Measurements from ENCODE around the gene MCTP1.
"Not testable (repeated sequence)": the region's sequence is repeated elsewhere in the genome, so short reads cannot be mapped to it uniquely, and the experiment has no call there.

MCTP1 gene

DNA sequence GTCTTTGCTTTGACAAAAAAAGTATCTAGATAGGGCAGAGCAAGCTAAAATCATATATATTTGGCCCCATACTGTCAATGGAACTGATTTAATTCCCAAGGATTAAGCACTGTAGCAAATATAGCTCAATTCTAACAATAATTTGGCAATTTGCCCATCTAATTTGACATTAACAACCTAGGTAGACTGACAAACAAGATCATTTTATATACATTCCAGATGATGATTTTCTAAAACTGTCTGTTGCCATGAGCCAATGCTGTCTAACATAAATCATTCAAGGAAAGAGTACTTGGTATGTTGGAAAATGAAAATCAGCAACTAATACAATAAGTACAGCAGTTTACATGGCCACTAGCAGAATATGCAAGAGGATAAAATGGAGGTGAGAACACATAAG, 32.1 kb downstream of the MCTP1 start:
- no peak for DNase-seq (ENCODE audit: low read depth in 2 of 2)

DNA sequence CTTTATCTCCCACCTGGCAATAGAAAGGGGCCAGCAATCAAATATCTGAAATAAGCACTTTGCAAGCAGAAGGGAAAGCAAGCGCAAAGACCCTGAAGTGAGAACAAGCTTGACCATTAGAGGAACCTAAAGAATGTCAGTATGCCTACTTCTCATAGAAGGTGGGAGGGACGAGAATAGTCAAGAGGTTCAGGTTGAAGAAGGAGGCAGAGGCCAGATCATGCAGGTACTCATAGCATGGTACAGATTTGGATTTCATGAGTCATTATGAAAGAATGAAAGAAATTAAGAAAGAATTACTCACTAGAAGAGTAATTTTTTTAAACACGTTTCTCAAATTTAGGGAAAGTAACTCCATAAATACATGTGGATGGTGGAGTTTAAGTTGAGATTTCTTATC, 33.7 kb downstream of the MCTP1 start:
- DNase-seq (ENCODE audit: low read depth in 2 of 2): no peak

DNA sequence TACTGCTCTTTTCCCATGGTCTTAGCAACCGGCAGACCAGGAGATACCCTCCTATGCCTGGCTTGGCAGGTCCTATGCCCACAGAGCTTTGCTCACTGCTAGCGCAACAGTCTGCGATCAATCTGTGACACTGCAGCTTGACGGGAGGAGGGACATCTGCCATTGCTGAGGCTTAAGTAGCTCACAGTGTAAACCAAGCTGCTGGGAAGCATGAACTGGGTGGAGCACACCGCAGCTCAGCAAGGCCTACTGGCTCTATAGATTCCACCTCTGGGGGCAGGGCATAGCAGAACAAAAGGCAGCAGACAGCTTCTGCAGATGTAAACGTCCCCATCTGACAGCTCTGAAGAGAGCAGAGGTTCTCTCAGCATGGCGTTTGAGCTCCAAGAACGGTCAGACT, 40.4 kb downstream of the MCTP1 start:
- no peak for DNase-seq (ENCODE audit: low read depth in 2 of 2)

DNA sequence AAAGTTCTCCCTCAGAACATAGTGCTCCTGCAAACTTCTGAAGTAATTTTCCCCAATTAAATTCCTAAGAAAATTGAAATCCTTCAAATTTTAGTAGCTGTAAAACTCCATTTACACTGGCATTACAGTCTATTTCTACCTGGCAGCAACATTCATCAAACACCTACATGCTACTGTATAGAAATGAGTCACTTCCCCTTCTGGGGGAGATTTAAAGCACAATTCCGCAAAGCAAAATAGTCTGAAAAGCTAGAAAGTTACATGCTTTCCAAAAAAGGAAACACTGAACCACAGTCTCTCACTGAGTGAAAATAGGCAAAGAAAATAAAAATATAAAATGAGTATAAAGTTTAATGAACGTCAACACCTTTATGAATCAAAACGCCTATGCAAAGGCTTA, 43.3 kb downstream of the MCTP1 start:
- no peak for DNase-seq (ENCODE audit: low read depth in 2 of 2)

DNA sequence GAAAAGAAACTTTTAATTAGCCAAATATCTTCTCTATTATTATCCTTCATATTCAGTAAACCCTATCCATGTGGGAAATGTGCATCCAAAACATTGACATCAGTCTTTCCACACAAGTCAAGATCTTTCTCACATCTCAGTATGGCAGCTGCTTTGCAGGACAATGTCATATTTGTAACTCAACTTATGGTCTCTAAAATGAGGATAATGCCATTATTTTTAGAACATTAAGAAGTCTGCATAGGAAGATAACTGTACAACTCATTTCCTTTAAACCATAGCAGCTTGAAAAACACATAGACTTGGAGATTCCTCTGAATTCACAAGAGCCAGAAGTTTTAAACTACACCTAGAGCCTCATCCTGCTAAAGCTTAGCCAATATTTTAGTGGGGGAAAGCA, 43.7 kb downstream of the MCTP1 start:
- no peak for DNase-seq (ENCODE audit: low read depth in 2 of 2)

DNA sequence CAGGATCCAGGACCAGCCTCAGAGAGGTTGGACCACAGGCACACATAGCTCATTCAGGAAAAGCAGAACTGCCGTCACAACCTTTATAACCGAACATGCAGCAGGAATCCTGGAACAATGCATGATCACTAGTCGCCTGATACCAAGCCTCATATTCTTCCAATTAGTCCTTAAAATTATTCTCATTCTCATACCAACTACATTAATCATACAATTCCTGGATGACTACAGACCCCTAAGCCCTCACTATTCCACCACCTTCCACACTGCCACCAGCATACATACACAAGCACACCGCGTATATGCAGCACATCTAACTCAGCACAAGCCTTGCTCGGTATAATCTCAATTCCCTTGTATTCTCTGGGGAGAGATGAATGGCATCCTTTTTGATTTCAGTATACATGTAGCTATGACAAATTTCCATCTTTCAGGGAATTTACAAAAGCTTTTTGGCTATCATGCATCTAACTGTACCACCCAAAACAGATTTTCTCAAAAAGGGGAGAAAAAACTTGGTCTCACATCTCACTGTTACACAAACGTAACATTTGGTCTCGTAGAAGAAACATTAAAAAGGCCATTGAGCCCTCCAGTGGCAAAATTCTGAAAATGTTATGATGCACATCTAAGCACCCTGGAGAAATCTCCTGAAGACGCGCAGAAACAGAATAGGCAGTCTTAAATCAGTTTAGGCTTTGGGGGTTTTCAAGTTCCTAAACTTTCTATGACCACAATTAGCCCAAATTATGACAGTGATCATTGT, 46.2 kb downstream of the MCTP1 start:
- DNase-seq (ENCODE audit: low read depth in 2 of 2): no peak

DNA sequence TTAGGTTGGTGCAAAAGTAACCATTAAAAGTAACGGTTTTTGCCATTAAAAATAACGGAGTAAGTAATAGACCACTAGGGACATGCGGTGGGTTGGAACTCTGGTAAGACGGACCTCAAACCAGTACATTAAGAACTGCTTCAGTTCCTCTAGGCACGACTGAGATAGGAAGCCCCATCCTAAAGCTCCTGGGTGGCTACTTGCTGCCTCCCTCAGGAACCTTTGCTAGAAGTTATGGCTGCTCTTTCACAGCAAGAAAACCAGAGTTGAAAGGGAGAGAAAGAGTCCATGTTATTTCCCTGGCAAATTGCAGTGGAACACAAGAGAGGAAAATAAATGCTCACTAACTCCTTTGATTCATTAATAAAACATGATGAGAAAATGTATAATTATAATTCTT, 47.6 kb downstream of the MCTP1 start:
- DNase-seq (ENCODE audit: low read depth in 2 of 2): no peak

DNA sequence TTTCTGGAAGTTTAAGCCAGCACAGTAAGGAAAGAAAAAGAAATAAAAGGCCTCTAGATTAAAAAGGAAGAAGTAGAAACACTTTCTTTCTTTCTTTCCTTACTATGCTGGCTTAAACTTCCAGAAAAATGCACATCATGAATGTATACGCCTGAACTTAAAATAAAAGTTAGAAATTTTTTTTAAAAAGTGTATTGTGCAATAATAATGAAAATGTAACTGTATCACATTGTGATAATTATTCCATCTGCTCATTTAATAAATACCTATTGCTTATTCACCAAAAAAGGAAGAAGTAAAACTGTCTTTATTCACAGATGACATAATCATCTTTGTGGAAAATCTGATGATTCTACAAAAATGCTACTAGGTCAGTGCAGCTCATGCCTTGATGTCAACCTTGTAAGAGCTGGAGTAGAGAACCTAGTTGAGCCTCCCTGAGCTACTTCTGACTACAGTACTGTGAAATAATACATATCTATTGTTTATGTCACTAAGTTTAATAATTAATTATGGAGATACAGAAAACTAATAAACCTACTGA, 49.4 kb downstream of the MCTP1 start:
- no peak for DNase-seq (ENCODE audit: low read depth in 2 of 2)

DNA sequence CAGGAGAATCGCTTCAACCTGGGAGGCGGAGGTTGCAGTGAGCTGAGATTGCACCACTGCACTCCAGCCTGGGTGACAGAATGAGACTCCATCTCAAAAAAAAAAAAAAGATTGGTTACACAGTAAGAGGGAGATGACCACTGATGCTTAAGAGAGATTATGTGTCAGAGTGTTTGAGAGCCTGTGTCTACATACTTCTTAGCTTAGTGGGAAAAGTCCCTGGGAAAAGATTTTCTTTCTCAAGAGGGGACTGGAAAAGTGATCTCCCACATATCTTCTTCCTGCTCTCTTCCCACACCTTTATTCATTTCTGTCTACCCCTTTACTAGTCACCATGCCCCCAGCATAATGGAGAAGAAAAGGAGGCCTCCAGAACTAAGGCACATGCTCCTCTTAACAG, 55.2 kb downstream of the MCTP1 start:
- no peak for DNase-seq (ENCODE audit: low read depth in 2 of 2)

DNA sequence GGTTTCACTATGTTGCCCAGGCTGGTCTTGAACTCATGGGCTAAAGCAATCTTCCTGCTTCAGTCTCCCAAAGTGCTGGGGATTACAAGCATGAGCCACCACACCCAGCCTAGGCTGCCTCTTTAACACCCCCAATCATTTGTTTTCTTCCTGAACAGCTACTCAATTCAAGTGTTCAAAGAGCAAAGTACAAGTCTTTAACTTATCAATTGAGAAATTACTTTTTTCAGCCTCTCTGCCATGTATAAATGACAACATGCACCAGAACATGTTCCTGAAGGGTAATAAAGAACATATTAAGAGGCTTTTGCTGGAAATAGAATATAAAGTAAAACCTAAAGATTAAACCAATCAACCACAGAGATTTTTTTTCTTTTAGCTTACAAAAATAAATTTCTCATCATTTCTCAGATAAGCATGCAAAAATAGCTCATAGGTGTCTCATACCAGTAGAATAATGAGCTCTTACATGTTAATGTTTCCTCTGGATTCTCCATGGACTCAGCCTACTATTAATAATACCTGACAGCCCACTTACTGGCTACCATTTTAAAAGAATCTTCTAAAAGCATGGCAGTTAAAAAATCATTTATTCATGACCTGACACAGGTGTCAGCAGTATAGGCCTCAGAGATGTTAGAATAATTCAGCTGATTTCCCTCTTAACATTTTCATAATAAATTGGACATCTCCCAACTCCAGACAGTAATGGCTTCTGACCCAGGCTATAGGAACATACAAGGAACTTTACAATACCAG, 60.0 kb downstream of the MCTP1 start:
- DNase-seq (ENCODE audit: low read depth in 2 of 2): no peak

DNA sequence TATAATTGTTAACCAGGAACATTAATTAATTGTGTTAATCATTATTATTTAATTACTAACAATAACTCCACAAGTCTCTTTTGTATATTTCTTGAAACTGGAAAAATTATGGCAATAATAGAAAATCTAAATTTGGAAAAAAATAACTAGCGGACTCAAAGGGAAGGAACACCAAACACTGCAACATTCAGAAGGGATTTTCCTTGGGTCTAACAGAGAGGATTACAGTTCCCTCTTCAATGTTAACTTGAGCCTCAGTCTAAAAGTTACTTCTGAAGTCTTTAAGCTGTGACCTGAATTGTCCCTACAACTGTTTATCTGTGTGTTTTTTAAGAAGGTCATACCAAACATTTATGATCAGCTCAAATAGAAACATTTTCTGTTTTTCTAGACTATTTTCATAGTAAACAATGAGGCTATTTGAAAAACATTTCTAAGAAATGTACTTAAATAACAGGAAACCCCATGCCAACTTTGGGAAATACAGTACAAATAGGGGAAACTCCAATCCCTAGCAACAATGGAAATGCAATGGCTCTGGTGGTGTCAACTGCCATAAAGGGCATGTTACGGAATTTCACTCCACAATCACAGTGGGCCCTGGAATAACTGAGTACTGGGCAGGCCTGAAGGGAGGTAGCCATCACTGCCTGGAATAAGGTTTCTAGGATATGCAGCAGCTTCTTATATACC, 61.2 kb downstream of the MCTP1 start:
- DNase-seq (ENCODE audit: low read depth in 2 of 2): no peak

DNA sequence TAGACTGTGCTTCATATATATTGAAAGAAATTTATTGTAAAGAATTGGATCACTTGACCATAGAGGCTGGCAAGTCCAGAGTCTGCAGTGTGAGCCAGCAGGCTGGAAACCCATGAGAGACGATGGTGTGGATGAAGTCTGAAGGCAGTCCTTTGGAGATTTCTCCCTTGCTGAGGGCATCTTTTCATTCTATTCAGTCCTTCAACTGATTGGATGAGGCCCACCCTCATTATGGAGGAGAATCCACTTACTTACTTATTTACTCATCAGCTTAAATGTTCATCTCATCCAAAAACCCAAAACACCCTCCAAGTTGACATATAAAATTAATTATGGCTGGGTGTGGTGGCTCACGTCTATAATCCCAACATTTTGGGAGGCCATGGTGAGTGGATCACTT, 62.1 kb downstream of the MCTP1 start:
- DNase-seq (ENCODE audit: low read depth in 2 of 2): no peak

DNA sequence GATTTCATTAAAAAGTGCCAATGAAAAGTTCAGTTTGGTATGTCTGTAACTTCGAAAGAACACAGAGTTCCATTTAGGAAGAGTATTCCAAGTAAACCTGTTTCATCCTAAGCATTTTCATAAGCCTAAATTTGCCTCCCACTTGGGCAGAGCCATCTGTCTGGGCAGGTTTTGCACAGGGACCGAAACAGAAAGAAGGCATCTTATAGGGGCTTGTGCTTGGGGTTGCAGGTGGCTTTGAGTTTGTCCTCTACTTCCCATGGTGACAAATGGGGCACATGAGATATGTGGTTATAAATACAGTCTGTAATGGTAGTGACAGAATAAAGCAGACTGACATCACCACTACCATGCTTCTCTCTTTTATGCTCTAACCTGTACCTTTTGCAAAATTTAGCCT, 63.7 kb downstream of the MCTP1 start:
- no peak for DNase-seq (ENCODE audit: low read depth in 2 of 2)

DNA sequence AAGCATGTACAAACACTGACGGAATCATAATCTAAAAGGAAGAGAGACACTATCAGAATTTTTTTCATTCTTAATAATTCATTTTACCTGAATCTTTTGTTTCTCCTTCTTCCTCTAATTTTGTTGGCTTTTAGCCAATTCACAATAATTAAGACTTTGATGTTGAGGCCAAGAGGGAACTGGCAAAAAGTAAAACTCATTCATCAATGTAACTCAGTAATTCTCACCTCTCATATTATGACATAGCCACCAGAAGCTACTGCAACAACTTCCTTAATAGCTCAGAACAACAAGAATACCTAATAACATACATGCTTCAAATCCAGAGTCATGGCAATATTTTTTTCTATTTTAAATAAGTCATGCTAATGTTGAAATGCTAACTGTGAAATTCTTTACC, 64.5 kb downstream of the MCTP1 start:
- DNase-seq (ENCODE audit: low read depth in 2 of 2): no peak

DNA sequence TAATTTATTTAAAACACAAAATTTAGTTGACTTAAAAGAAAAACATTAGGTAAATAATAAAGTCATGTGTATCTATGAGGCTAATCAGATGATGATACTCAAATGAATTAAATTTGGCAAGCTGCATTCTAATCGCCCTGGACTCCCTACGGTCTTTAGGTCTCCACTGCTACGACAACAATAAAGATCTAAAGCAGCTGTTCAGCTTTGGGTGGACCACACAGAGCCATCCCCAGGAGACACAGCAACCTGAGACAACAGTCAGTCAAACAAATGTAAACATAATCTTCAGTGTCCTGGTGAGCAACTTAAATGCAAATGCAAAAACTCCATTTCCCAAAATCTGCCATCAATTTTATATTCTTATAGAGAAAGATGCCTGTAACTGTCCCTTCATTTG, 65.5 kb downstream of the MCTP1 start:
- DNase-seq (ENCODE audit: low read depth in 2 of 2): no peak

DNA sequence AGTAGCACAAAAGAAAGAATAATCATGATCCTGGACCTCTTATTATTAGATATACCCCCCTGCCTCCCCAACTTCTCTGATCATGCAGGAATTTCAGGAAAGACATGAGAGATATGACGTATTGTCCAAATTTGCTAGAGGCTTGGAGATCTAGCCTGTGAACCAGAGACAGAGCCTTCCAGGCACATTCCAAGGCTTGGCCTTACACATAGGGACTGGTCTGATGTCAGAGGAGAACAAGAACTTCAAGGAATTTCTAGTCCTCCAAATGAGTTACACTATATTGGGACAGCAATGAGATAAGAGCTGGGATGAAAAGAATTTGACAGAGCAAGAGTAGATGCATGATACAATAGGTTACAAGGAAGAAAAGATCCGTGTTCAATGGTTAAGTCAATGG, 67.0 kb downstream of the MCTP1 start:
- DNase-seq (ENCODE audit: low read depth in 2 of 2): no peak

DNA sequence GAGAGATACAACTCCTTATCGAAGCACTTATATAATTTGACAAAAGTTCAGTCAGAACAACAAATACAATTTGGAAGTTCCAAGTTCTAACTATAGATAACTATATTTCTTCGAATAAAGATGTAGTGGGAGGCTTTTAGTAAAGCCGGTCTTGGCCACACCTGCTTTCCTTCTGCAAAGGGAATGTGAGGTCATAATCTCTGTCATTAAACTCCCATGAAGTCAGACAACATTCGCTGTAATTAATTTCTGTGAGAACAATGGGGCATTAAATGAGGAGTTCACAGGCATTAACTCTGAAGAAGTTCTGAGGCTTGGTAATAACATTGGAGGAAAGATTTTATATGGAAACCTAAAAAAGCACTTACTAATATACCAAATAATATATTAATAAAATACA, 67.5 kb downstream of the MCTP1 start:
- no peak for DNase-seq (ENCODE audit: low read depth in 2 of 2)

DNA sequence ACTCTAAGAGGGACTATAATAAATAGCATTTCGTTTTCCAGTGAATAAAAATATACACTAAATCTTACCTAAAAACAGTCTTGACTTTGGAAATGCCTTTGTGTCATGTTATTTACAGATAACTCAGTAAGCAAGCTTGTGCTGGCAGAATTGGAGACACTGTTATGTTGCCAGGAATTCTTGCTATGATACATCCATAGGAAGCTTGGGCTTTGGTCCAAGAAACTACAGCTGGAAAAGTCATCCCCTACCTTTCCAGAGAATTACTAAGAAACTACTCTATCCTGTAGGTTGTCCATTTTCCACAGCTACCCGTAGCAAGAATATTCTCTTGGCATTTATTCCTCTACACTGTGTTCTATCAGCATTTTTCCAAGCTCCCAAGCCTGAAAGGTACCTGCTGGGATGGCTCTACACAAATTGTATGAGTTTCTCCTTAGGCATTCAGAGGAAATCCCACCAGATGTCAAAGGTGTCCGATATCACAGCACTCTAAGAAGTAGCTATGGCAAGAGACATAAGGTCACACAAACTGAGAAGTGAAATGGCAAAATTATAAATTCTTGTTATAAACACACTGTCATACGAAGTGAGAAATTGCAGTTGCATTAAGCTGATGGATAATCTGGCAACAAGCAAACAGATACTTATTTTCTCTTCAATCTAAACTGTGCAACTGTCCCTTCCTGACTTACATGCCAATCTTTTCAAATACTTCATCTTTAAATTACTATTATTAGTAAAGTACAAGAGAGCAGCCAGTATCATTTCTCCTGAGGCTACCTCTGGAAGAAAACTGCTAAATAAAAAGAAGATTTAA, 68.5 kb downstream of the MCTP1 start:
- no peak for DNase-seq (ENCODE audit: low read depth in 2 of 2)

DNA sequence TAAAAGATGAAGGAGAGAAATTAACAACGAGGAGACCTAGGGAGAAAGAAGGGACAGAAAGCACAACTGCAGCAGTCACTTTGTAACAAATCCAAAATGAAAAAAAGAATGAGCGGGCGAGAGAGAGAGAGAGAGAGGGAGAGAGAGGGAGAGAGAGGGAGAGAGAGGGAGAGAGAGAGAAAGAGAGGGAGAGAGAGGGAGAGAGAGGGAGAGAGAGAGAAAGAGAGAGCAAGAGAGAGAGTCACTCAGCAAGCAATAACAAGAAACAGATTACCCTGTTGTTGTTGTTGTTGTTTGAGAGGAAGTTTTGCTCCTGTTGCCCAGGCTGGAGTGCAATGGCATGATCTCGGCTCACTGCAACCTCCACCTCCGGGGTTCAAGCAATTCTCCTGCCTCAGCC, 77.1 kb downstream of the MCTP1 start:
- DNase-seq (ENCODE audit: low read depth in 2 of 2): not testable (repeated sequence)

DNA sequence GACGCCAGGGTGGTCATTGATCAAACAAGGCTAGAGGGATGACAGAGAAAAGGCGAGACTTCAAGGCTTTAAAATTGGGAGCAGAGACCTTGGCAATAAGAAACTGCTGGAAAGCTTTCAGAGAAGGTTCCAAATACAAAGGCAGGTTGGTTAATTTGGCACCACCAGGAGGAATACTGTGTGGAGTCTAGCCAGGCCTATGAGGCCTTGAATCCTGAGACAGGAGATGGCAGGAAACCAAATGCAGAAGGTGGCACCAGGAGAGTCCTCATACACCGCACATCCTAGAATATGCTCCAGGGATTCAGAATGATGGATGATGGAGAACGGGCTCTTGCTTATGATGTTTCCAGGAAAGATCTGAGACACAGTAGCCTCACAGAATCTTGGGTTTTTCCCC, 90.0 kb downstream of the MCTP1 start:
- no peak for DNase-seq (ENCODE audit: low read depth in 2 of 2)

DNA sequence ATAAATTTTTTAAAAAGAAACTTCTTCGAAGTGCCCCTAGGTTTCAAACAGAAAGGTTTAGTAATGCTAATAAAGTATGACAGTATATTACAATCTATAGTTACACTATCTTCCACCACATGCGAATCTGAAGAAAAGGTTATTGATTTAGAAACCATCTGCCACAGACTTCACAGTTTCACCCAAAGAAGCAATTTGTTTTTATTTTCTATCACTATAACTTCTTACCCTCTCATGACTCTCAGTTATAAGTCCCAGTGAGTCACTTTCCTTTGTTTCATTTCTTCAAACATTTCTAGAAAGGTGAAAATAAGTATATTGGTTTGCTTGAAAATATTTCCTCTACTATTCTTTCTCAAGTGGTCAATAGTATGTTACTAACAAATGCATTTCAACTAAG, 93.6 kb downstream of the MCTP1 start:
- no peak for DNase-seq (ENCODE audit: low read depth in 2 of 2)

DNA sequence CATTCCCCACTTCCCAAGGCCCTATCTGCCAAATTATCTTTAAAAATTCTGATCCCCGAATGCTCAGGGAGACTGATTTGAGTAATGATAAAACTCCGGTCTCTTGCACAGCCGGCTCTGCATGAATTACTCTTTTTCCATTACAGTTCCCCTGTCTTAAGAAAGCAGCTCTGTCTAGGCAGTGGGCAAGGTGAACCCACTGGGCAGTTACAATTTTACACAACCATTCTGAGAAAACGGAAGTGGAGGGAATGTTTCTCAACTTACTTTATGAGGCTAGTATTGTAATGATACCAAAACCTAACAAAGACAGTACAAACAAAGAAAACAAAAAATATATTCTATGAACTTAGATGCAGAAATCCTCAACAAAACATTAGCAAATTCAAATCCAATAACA, 100.0 kb downstream of the MCTP1 start:
- DNase-seq (ENCODE audit: low read depth in 2 of 2): no peak
